OCI-LY7 (cell line): ENCODE results near the gene ANO8. TPM values are rescaled to one million over a fixed set of nuclear protein-coding genes. Genes with fewer than 3 reads are reported as not detected.

Source experiments
- BruUV-seq: library from RNA; stranded (reverse); fragments of 400-500 nt; replicated peaks from 2 replicates; lab custom pipeline; 2021; lab: Mats Ljungman, UMichigan
- CTCF ChIA-PET: fragments of 300-600 bp; sonication (Branson Sonifier 250); formaldehyde crosslinking; loops from one replicate; lab custom pipeline; 2022; ENCODE audit warnings: antibody characterized with exemption; ENCODE audit not compliant: unreplicated experiment; lab: Charles Lee
- POLR2A ChIA-PET: fragments of 300-600 bp; sonication (Branson Sonifier 250); formaldehyde crosslinking; loops from one replicate; lab custom pipeline; 2022; ENCODE audit warnings: antibody characterized with exemption; lab: Charles Lee
- DNase-seq: peaks from one replicate; pipeline ENCODE4 v3.0.0-alpha.2; 2015; ENCODE audit warnings: low spot score
- H2AFZ ChIP-seq: fragments of 200-600 bp; sonication (generic), shearing (Covaris generic); 2 replicates; pipeline ENCODE4 v1.6.1; 2014; ENCODE audit warnings: mild to moderate bottlenecking, antibody characterized with exemption, low read length, moderate library complexity
- H3K27ac ChIP-seq: fragments of 200-600 bp; sonication (generic); 2 replicates; pipeline ENCODE4 v1.5.1; 2014; ENCODE audit warnings: mixed run types, low read depth, mild to moderate bottlenecking, moderate library complexity, low read length, inconsistent platforms; ENCODE audit not compliant: poor library complexity, severe bottlenecking
- H3K36me3 ChIP-seq: fragments of 200-600 bp; sonication (generic); 2 replicates; pipeline ENCODE4 v1.6.1; 2014; ENCODE audit warnings: mild to moderate bottlenecking, antibody characterized with exemption, low read length, moderate library complexity, mixed read lengths; ENCODE audit not compliant: insufficient read depth
- H3K4me1 ChIP-seq: fragments of 200-600 bp; sonication (generic); 2 replicates; pipeline ENCODE4 v1.5.1; 2014; ENCODE audit warnings: mild to moderate bottlenecking, low read length; ENCODE audit not compliant: insufficient read depth, poor library complexity, severe bottlenecking
- H3K4me2 ChIP-seq: fragments of 200-600 bp; sonication (generic); 2 replicates; pipeline ENCODE4 v1.6.1; 2014; ENCODE audit warnings: mild to moderate bottlenecking, low read length
- H3K4me3 ChIP-seq: fragments of 200-600 bp; sonication (generic); 2 replicates; pipeline ENCODE4 v1.5.1; 2014; ENCODE audit warnings: mild to moderate bottlenecking, low read depth, low read length; ENCODE audit not compliant: poor library complexity, severe bottlenecking
- H3K79me2 ChIP-seq: fragments of 200-600 bp; sonication (generic); 2 replicates; pipeline ENCODE4 v1.6.1; 2016; ENCODE audit warnings: low read depth, mild to moderate bottlenecking, low read length, moderate library complexity, mixed read lengths; ENCODE audit not compliant: insufficient read depth
- H3K9me2 ChIP-seq: fragments of 200-600 bp; sonication (generic); 2 replicates; pipeline ENCODE4 v1.6.1; 2016; ENCODE audit warnings: mild to moderate bottlenecking, low read length, mixed read lengths; ENCODE audit not compliant: insufficient read depth
- H3K9me3 ChIP-seq: fragments of 200-600 bp; sonication (generic); 2 replicates; pipeline ENCODE4 v1.6.1; 2014; ENCODE audit warnings: mild to moderate bottlenecking, mixed run types, low read length, mixed read lengths
- H4K20me1 ChIP-seq: fragments of 200-600 bp; sonication (generic); 2 replicates; pipeline ENCODE4 v1.6.1; 2014; ENCODE audit warnings: mild to moderate bottlenecking, antibody characterized with exemption, low read length, moderate library complexity, mixed read lengths; ENCODE audit not compliant: insufficient read depth
- CTCF ChIP-seq: fragments of 200-600 bp; sonication (generic); conservative IDR thresholded peaks from 2 replicates; pipeline ENCODE4 v1.5.1; 2014; ENCODE audit warnings: mild to moderate bottlenecking, antibody characterized with exemption, low read length, moderate library complexity, mixed read lengths
- EZH2phosphoT487 ChIP-seq: fragments of 200-600 bp; sonication (generic); IDR thresholded peaks from 2 replicates; pipeline ENCODE4 v1.6.1; 2018; ENCODE audit warnings: low read depth, borderline replicate concordance, mild to moderate bottlenecking, mixed run types, antibody characterized with exemption, low read length, moderate library complexity, mixed read lengths
- intact Hi-C: fragments of 100-400 bp; cut with micrococcal nuclease; formaldehyde crosslinking; loops from one replicate; pipeline ENCODE4 v1.10.0; 2022; ENCODE audit not compliant: unreplicated experiment
- total RNA-seq, 2 experiments: library from RNA; depleted of rRNA in 1 of 2; stranded (reverse); fragments of >200 nt in 1 of 2; shearing (Covaris generic) in 1 of 2; gene quantifications; 2 replicates each; pipeline ENCODE4 v1.2.3, GENCODE V29; 2014 to 2022

The ANO8 gene
- total RNA-seq, 2 experiments from 2014 or later: 4.3 to 13.5 TPM

- no peaks in the 10 kb centered on the region for H3K79me2 ChIP-seq
- no peak for TF ChIP-seq EZH2phosphoT487
- no peak overlapping the region for H3K27ac ChIP-seq
- POLR2A ChIA-PET: interaction anchor here (0.6 kb wide), 1 partner anchor 74 kb away, joined by 3 read pairs; no protein-coding TSS in a partner anchor
- peaks cover 52% of the 10 kb centered on the region for H3K4me1 ChIP-seq
- peaks cover 6% of the 10 kb centered on the region; the same call in 1 of the 2 replicates for H3K9me3 ChIP-seq
- no peaks in the 10 kb centered on the region for H3K36me3 ChIP-seq
- H2AFZ ChIP-seq: peak overlapping the region; percentile 33; the same call in 1 of the 2 replicates
- BruUV-seq: no TSS peak
- CTCF ChIA-PET: no interaction called here
- DNase-seq: no peak
- H3K4me2 ChIP-seq: no peak overlapping the region
- no peak overlapping the region for H3K4me3 ChIP-seq
- no peaks in the 10 kb centered on the region for H3K9me2 ChIP-seq
- intact Hi-C loops: no loop called here
- H4K20me1 ChIP-seq: no peaks in the 10 kb centered on the region
These were observed 44.6 kb upstream of the ANO8 start for GRCh38 chr19:17379221-17379631.

GRCh38 chr19:17378271-17378670, 43.6 kb upstream of the ANO8 start:
- no peak for DNase-seq
- TF ChIP-seq CTCF (no peak), EZH2phosphoT487 (no peak)
- no peaks in the 10 kb centered on the region for H3K9me2 ChIP-seq
- no peaks in the 10 kb centered on the region for H4K20me1 ChIP-seq
- ChIA-PET POLR2A (no interaction called here), CTCF (no interaction called here)
- BruUV-seq: no TSS peak
- no peak overlapping the region for H2AFZ ChIP-seq
- H3K36me3 ChIP-seq: no peaks in the 10 kb centered on the region
- H3K9me3 ChIP-seq: peaks cover 6% of the 10 kb centered on the region; the same call in 1 of the 2 replicates
- H3K4me3 ChIP-seq: no peak overlapping the region
- intact Hi-C loops: no loop called here
- H3K27ac ChIP-seq: no peak overlapping the region
- H3K4me2 ChIP-seq: no peak overlapping the region
- no peaks in the 10 kb centered on the region for H3K79me2 ChIP-seq
- H3K4me1 ChIP-seq: peaks cover 53% of the 10 kb centered on the region

DNA sequence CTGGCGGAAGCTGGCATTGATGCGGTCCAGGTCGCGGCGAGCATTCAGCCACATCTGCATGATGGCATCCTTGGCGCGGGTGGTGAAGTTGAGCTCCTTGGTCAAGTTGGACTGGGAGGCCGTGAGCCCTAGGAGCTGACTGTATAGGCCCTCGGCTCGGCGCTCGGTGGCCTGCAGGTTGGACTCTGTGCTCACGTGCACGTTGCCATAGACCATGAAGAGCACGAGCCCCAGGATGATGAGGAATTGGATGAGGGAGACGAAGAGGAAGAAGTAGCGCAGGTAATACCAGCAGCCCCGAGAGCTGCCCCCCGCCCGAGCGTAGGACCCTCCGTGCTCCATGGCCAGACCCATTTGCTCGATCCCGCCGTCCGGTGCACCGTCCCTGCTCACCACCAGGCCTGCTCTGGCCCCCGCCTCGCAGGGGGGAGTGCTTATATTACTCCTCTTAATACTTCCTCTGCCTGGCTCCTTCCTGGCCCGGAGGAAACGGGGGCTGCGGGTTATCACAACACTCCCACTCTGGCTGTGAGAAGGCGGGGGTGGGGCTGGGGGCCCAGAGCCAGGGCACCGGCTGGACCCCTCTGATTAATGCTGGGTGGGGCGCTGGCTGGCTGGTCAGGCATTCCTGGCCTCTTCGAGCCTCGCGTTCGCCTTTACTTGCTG, 42.4 kb upstream of the ANO8 start, which contains the start of gene PLVAP:
Gene PLVAP, minus strand, starts transcription at position 408 of the 666 bp plus-strand sequence. Its CDS starts 54 bp downstream, at position 354.
- intact Hi-C loops: no loop called here
- no TSS peak for BruUV-seq
- POLR2A ChIA-PET: interaction anchor here (0.6 kb wide), 1 partner anchor 7 kb away, joined by 5 read pairs; no protein-coding TSS in a partner anchor
- no peak for TF ChIP-seq CTCF
- TF ChIP-seq EZH2phosphoT487: no peak
- no peaks in the 10 kb centered on the region for H3K79me2 ChIP-seq
- H3K9me3 ChIP-seq: peaks cover 6% of the 10 kb centered on the region; the same call in 1 of the 2 replicates
- peaks cover 51% of the 10 kb centered on the region for H3K4me1 ChIP-seq
- H3K27ac ChIP-seq: no peak within 1 kb of the TSS
- H3K36me3 ChIP-seq: no peaks in the 10 kb centered on the region
- H4K20me1 ChIP-seq: no peaks in the 10 kb centered on the region
- H2AFZ ChIP-seq: no peak within 1 kb of the TSS
- CTCF ChIA-PET: interaction anchor here (0.6 kb wide), 1 partner anchor 70 kb away, joined by 3 read pairs; no protein-coding TSS in a partner anchor
- DNase-seq: no peak
- H3K4me2 ChIP-seq: no peak within 1 kb of the TSS
- H3K9me2 ChIP-seq: no peaks in the 10 kb centered on the region
- H3K4me3 ChIP-seq: no peak within 1 kb of the TSS
